ENCODE data around the gene NAALADL2.

NAALADL2 gene

GRCh38 chr3:175193815-175194518, 334.8 kb downstream of the NAALADL2 start:
- in situ Hi-C loops (cut with MboI; ENCODE audit: low sequenced_read_pairs) = no loop called here

DNA sequence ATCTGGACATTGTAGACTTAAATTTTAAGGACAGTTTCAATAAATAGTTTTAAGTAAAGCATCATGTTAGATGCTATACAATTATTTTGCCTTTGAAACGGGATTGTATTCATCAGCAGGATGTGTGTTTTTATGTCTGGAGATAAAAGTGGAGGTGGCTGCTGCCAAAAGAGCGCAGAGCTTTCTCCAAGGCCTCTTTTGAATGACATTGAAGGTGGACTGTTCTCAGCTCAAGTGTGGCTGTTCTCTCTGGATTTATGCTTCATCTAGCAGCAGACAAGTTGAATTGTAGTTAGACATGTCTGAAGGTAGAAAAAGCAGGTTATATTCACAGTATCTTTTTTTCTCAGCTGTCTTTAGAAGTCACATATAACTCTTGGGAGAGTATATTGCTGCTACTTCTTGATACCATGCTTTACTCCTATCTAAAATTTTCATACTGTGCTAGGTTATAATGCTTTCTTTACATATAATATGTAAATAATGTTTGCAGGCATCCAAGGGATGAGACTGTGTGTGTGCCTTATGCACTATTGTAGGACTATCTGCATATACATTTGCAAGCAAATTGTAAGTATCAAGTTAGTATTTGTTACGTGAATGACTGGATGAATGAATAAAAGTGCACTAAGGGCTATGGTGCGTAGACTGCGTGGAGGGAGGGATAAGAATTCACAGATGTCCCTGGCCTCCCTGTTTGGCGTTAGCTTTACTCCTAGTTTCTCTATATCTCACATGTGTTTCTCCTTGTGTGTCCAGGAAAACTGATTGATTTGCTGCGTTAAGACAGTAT, 340.1 kb downstream of the NAALADL2 start:
- in situ Hi-C loops (cut with MboI; ENCODE audit: low sequenced_read_pairs) = no loop called here

DNA sequence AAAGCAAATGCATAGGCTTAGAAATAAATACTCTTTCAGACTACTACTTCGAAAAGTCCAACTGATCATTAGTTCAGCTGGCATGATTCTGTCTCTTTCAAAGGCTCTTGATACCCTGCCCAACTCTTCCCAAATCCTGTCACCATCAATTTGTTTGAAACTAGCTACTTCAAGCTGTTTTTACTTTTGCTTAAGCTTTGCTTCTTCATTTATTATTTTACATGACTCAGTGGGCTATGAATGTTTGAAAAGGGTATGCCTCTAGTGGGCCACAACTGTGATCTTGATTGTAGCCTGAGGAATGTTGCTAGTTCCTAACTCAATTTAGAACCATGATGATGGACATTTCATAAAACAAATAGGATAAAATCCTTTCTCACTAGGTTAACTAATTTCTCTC, 340.8 kb downstream of the NAALADL2 start:
- in situ Hi-C loops (cut with MboI; ENCODE audit: low sequenced_read_pairs) = no loop called here

GRCh38 chr3:175200391-175201095, 341.4 kb downstream of the NAALADL2 start:
- in situ Hi-C loops (cut with MboI; ENCODE audit: low sequenced_read_pairs) = no loop called here

- in situ Hi-C loops (cut with MboI; ENCODE audit: low sequenced_read_pairs) = no loop called here
These were observed 348.2 kb downstream of the NAALADL2 start for GRCh38 chr3:175207361-175207760.

- in situ Hi-C loops (cut with MboI; ENCODE audit: low sequenced_read_pairs) = no loop called here
These were observed 349.2 kb downstream of the NAALADL2 start for GRCh38 chr3:175208326-175208725.

- in situ Hi-C loops (cut with MboI; ENCODE audit: low sequenced_read_pairs) = no loop called here
These were observed 352.3 kb downstream of the NAALADL2 start for GRCh38 chr3:175211466-175211865.

- in situ Hi-C loops (cut with MboI; ENCODE audit: low sequenced_read_pairs) = no loop called here
These were observed 353.8 kb downstream of the NAALADL2 start for GRCh38 chr3:175212896-175213295.

GRCh38 chr3:175214216-175214615, 355.1 kb downstream of the NAALADL2 start:
- in situ Hi-C loops (cut with MboI; ENCODE audit: low sequenced_read_pairs) = no loop called here

- in situ Hi-C loops (cut with MboI; ENCODE audit: low sequenced_read_pairs) = no loop called here
These were observed 356.7 kb downstream of the NAALADL2 start for GRCh38 chr3:175215833-175216232.

GRCh38 chr3:175222356-175222755, 363.2 kb downstream of the NAALADL2 start:
- in situ Hi-C loops (cut with MboI; ENCODE audit: low sequenced_read_pairs) = no loop called here

GRCh38 chr3:175224051-175224450, 364.9 kb downstream of the NAALADL2 start:
- in situ Hi-C loops (cut with MboI; ENCODE audit: low sequenced_read_pairs) = no loop called here

DNA sequence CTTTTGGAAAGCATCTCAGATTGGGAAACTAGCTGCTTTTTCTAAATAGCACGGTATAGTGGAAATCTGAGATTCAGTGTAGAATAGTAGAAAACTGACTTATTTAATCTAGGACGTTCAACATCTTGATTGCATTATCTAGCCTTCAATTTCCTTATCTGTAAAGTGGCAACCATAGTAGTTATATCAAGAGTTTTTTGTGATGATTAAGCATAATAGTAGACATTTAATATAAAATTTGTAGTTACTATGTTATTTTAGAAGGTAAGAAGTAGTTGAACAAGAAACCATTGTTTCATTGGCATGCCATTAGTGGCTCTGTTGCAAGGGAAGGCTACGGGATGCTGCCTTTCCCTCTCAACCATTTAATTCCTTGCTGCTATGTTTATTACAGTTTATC, 367.3 kb downstream of the NAALADL2 start:
- in situ Hi-C loops (cut with MboI; ENCODE audit: low sequenced_read_pairs) = no loop called here

DNA sequence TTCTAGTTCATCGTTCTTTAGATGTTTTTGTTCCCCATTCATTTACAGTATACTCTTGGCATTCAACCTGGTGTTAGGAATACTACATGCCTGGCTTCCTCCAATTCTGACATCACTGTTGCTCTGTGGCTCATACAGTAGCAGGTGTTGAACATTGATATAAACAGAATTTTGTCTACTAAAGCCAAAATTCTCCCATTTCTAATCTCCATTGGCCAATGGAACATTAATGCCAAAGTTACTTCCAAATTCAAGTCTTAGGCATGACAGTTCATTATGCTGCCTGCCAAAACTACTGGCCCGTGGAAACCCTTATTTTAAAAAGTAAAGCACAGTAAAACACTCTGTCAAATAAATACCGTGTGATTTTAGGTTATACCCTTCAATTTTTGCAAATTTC, 368.0 kb downstream of the NAALADL2 start:
- in situ Hi-C loops (cut with MboI; ENCODE audit: low sequenced_read_pairs) = no loop called here

GRCh38 chr3:175233957-175234940, 375.1 kb downstream of the NAALADL2 start:
- in situ Hi-C loops (cut with MboI; ENCODE audit: low sequenced_read_pairs) = no loop called here

- in situ Hi-C loops (cut with MboI; ENCODE audit: low sequenced_read_pairs) = no loop called here
These were observed 379.7 kb downstream of the NAALADL2 start for GRCh38 chr3:175238801-175239200.

DNA sequence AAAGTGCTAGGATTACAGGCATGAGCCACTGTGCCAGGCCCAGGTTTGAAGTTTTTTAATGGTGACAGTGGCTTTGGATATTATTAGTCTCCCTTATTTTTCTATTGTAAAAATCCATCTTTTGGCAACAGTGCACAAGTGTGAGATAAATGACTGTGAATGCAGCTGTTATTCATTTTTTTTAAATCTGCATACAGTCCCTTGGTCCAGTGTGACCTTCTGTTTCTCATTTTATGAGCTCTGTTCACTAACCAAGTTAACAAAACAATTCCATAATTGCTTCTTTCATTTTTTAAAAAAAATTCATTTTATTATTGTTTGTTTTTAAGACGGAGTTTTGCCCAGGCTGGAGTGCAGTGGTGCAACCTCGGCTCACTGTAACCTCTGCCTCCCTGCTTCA, 381.8 kb downstream of the NAALADL2 start:
- in situ Hi-C loops (cut with MboI; ENCODE audit: low sequenced_read_pairs) = no loop called here

DNA sequence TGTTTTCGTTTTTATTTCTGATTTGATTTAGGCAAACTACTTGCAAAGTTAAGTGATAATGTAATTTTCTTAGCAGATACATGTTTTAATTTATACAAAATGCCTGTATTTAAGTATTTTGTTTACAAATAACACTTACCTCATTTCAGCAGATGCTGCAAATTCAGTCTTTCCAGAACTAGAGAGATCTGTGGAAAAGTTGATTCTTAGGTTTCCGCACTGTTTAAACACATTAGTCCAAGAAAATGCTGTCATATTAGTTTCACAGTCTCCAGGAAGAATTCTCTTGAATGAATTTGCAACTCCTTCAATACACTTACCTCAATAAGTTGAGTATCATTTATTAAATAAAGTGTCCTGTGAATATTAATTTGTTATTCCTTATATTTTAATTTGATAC, 383.1 kb downstream of the NAALADL2 start:
- in situ Hi-C loops (cut with MboI; ENCODE audit: low sequenced_read_pairs) = no loop called here

- in situ Hi-C loops (cut with MboI; ENCODE audit: low sequenced_read_pairs) = no loop called here
These were observed 387.1 kb downstream of the NAALADL2 start for GRCh38 chr3:175246234-175246633.

GRCh38 chr3:175246766-175247165, 387.6 kb downstream of the NAALADL2 start:
- in situ Hi-C loops (cut with MboI; ENCODE audit: low sequenced_read_pairs) = no loop called here

DNA sequence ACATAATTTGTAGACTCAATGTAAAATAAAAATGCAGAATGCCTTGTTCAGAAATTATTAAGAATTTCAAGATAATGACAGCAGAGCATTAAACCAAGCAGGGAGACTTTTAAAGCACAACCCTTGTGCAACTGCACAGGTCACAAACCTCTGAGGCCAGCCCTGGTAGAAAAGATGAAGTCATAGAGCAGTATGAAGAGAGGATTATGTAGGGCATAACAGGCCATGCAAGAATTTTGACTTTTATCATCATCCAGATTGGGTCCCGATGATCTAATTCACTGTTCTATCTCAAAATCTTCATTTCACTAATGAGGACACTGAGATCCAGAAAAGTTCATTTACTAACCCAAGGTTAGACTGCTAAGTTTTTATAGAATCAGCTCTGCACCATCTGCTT, 388.5 kb downstream of the NAALADL2 start:
- in situ Hi-C loops (cut with MboI; ENCODE audit: low sequenced_read_pairs) = no loop called here

All from HL-60/S4 treated with phorbol 12-myristate 13-acetate at 8.2 ng/mL for 4 days and 3 days (cell line).